DND-41 (cell line): ENCODE measurements around the gene EPS8L2.

Experiments used
- CTCF ChIP-seq: IDR thresholded peaks from 2 replicates; pipeline ENCODE4 v1.5.1; 2012; ENCODE audit warnings: borderline replicate concordance, low read length, moderate library complexity, mild to moderate bottlenecking; ENCODE audit not compliant: poor library complexity, severe bottlenecking; ENCODE audit errors: extremely low read depth
- EZH2 ChIP-seq: IDR thresholded peaks from 3 replicates; pipeline ENCODE4 v1.6.1; 2012; ENCODE audit warnings: borderline replicate concordance, low read depth, mild to moderate bottlenecking, moderate library complexity, low read length, inconsistent platforms; ENCODE audit not compliant: severe bottlenecking

GRCh38 chr11:662689-663274, 43.2 kb upstream of the EPS8L2 start:
- TF ChIP-seq CTCF (peak; percentile 65), EZH2 (no peak)
